HCT116 (cell line): ENCODE data around the gene WDR64. TPM values are rescaled to one million over a fixed set of nuclear protein-coding genes. Genes with fewer than 3 reads are reported as not detected.

Experiments used
- ATAC-seq: fragments of 200-7000 bp; cut with Tn5 transposase; 2 replicates; pipeline ENCODE4 v1.9.1; 2020; ENCODE audit warnings: mild to moderate bottlenecking, moderate library complexity
- BruUV-seq: library from RNA; stranded (reverse); fragments of 400-500 nt; replicated peaks from 2 replicates; lab custom pipeline; 2021; lab: Mats Ljungman, UMichigan
- CTCF ChIA-PET: fragments of 300-600 bp; sonication (Branson Sonifier 250); formaldehyde crosslinking; loops from one replicate; lab custom pipeline; 2021; ENCODE audit warnings: antibody characterized with exemption; lab: Charles Lee
- POLR2A ChIA-PET: fragments of 300-600, 350-600 bp; sonication (Branson Sonifier 250); formaldehyde crosslinking; loops from one replicate; lab custom pipeline; 2021; ENCODE audit warnings: antibody characterized with exemption; lab: Charles Lee
- RAD21 ChIA-PET, 2 experiments: fragments of 300-600 bp; sonication (Branson Sonifier 250); formaldehyde crosslinking; loops; one replicate each; lab custom pipeline; 2023; ENCODE audit warnings: low total read pairs in 2 of 2; ENCODE audit not compliant: uncharacterized antibody in 2 of 2, unreplicated experiment in 2 of 2, low non-redundant PET in 1 of 2; lab: Charles Lee
- DNase-seq: peaks from one replicate; pipeline ENCODE4 v3.0.0-alpha.2; 2010; ENCODE audit warnings: low read depth, low spot score
- H2AFZ ChIP-seq: fragments of 200-600 bp; shearing (Covaris generic), sonication (generic); 2 replicates; pipeline ENCODE4 v1.6.1; 2017; ENCODE audit warnings: low read depth, mixed run types, mixed read lengths, antibody characterized with exemption, low read length; ENCODE audit not compliant: poor library complexity, severe bottlenecking
- H3K27ac ChIP-seq: 2 replicates; pipeline ENCODE4 v1.5.1; 2012; ENCODE audit warnings: low read depth, low read length
- H3K27me3 ChIP-seq: fragments of 200-600 bp; sonication (generic); 2 replicates; pipeline ENCODE4 v1.6.1; 2016; ENCODE audit warnings: mixed run types, low read length, mixed read lengths; ENCODE audit not compliant: insufficient read depth
- H3K36me3 ChIP-seq, 2 experiments: fragments of 200-500 bp in 1 of 2; fragments of 200-600 bp in 1 of 2; sonication (Bioruptor generic) in 1 of 2; sonication (generic) in 1 of 2; 2 replicates each; pipeline versions ENCODE4 v1.5.1 to v1.6.1; 2014 to 2016; ENCODE audit warnings: low read length in 2 of 2, inconsistent platforms in 1 of 2, mixed read lengths in 1 of 2, mixed run types in 1 of 2; ENCODE audit not compliant: insufficient read depth in 2 of 2, control insufficient read depth in 1 of 2
- H3K4me1 ChIP-seq, 2 experiments: fragments of 200-600 bp in 1 of 2; sonication (generic) in 1 of 2; 2 replicates each; pipeline versions ENCODE4 v1.5.1 to v1.6.1; 2012 to 2017; ENCODE audit warnings: low read length in 2 of 2, inconsistent platforms in 1 of 2, mild to moderate bottlenecking in 1 of 2, mixed read lengths in 1 of 2, mixed run types in 1 of 2, moderate library complexity in 1 of 2; ENCODE audit not compliant: insufficient read depth in 2 of 2, control insufficient read depth in 1 of 2
- H3K4me2 ChIP-seq: fragments of 200-600 bp; sonication (generic); 2 replicates; pipeline ENCODE4 v1.6.1; 2017; ENCODE audit warnings: mixed run types, low read length, mixed read lengths
- H3K4me3 ChIP-seq, 2 experiments: fragments of 200-600 bp in 1 of 2; sonication (generic) in 1 of 2; replicated peaks in 1 of 2; 2 replicates each; pipeline ENCODE4 v1.5.1; 2011 to 2016; ENCODE audit warnings: low read length in 2 of 2, control low read depth in 1 of 2, low read depth in 1 of 2, mild to moderate bottlenecking in 1 of 2, mixed read lengths in 1 of 2, mixed run types in 1 of 2
- H3K79me2 ChIP-seq: fragments of 200-600 bp; sonication (generic); 2 replicates; pipeline ENCODE4 v1.6.1; 2017; ENCODE audit warnings: mild to moderate bottlenecking, mixed run types, low read length, moderate library complexity, mixed read lengths; ENCODE audit not compliant: insufficient read depth
- H3K9ac ChIP-seq: fragments of 200-600 bp; sonication (generic); 2 replicates; pipeline ENCODE4 v1.6.1; 2016; ENCODE audit warnings: low read length, mixed read lengths
- H3K9me2 ChIP-seq: fragments of 200-600 bp; sonication (generic), shearing (Covaris generic); 2 replicates; pipeline ENCODE4 v1.6.1; 2017; ENCODE audit warnings: mixed run types, mild to moderate bottlenecking, moderate library complexity; ENCODE audit not compliant: insufficient read depth
- H3K9me3 ChIP-seq, 2 experiments: fragments of 200-500 bp in 1 of 2; fragments of 200-600 bp in 1 of 2; sonication (Bioruptor generic) in 1 of 2; sonication (generic) in 1 of 2; 2 replicates each; pipeline ENCODE4 v1.6.1; 2014 to 2017; ENCODE audit warnings: low read length in 2 of 2, mixed read lengths in 2 of 2, inconsistent platforms in 1 of 2, low read depth in 1 of 2, mild to moderate bottlenecking in 1 of 2, mixed run types in 1 of 2, moderate library complexity in 1 of 2; ENCODE audit not compliant: control insufficient read depth in 1 of 2, insufficient read depth in 1 of 2
- H4K20me1 ChIP-seq: fragments of 200-600 bp; sonication (generic), shearing (Covaris generic); 2 replicates; pipeline ENCODE4 v1.6.1; 2017; ENCODE audit warnings: mixed run types, mild to moderate bottlenecking, moderate library complexity; ENCODE audit not compliant: insufficient read depth
- EGR1 ChIP-seq: IDR thresholded peaks from 2 replicates; pipeline ENCODE4 v1.6.1; 2012; ENCODE audit warnings: low read depth
- FOSL1 ChIP-seq: IDR thresholded peaks from 2 replicates; pipeline ENCODE4 v1.6.1; 2012; ENCODE audit warnings: low read depth
- MAX ChIP-seq: IDR thresholded peaks from 2 replicates; pipeline ENCODE4 v1.6.1; 2012
- POLR2A ChIP-seq: IDR thresholded peaks from 2 replicates; pipeline ENCODE4 v1.7.0; 2011; ENCODE audit warnings: borderline replicate concordance; ENCODE audit not compliant: insufficient read depth, insufficient read length; ENCODE audit errors: extremely low read depth
- SRF ChIP-seq: IDR thresholded peaks from 2 replicates; pipeline ENCODE4 v1.6.1; 2012; ENCODE audit warnings: low read depth
- TCF7L2 ChIP-seq: IDR thresholded peaks from 2 replicates; pipeline ENCODE4 v1.7.0; 2011; ENCODE audit warnings: borderline replicate concordance, inconsistent platforms; ENCODE audit not compliant: insufficient read depth, insufficient read length; ENCODE audit errors: extremely low read depth
- YY1 ChIP-seq: IDR thresholded peaks from 2 replicates; pipeline ENCODE4 v1.6.1; 2011; ENCODE audit warnings: low read length, low read depth, moderate library complexity, mild to moderate bottlenecking; ENCODE audit not compliant: insufficient replicate concordance; ENCODE audit errors: extremely low read depth
- ZBTB33 ChIP-seq: IDR thresholded peaks from 2 replicates; pipeline ENCODE4 v1.6.1; 2011; ENCODE audit warnings: mild to moderate bottlenecking, low read length, moderate library complexity; ENCODE audit not compliant: insufficient replicate concordance; ENCODE audit errors: extremely low read depth
- intact Hi-C: fragments of 100-400 bp; cut with micrococcal nuclease; formaldehyde crosslinking; loops from 2 replicates; pipeline ENCODE4 v1.10.0; 2022
- total RNA-seq: library from RNA; stranded (reverse); gene quantifications from one replicate; pipeline ENCODE4 v1.2.1, GENCODE V29; 2021; ENCODE audit not compliant: unreplicated experiment

WDR64 gene
- total RNA-seq, 1 experiment from 2014 or later: not detected

GRCh38 chr1:241614572-241614971 lies 37.5 kb upstream of the WDR64 start (continued):
- TF ChIP-seq ZBTB33: no peak
- no peak for TF ChIP-seq FOSL1
- no peak for TF ChIP-seq YY1
- TF ChIP-seq MAX: no peak
- TF ChIP-seq EGR1: no peak
- no peak for TF ChIP-seq SRF

DNA sequence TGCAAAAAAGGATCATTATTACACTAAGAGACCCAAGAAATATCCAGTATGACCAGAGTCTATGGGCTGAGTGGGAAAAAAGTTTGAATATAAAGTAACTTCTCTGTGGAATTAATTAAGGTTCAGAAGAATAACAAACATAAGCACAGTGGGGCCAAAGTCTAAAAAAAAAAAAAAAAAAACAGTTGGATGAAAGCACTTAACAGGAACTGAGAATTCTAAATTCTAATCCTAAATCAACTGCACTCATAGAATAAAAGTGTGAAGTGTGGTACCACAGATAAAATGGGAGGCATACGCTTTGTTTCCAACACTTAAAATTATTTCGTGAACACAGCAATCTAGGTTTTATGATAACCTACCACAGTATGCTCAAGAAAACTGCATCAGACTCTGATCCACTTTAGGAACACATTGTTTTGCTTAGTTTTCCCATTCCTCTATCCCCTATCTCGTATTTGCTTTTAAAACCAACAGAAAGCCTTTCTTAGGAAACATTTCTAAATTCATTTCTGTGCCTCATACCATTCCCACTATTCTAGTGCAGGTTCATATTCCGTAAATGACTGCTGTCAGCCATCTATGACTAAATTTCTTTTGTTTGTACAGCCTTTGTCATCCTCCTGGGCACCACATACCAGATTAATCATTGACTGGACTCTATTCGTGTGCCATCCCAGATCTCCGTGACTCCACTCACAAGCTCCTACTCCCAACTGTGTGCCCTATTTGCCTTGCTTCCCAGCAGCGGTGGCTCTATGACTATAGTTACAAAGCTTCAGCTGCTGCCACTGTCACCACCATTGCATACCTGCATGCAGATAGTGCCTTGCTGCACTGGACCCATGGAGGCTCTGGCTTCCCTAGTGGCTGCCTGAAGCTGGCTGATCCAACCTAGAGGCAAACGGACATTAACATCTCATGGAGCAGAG lies 36.8 kb upstream of the WDR64 start:
- Histone ChIP-seq H3K27ac (no peak overlapping the region), H3K4me1 (peaks cover 0 to 5% of the 10 kb centered on the region in 2 experiments; a peak in 1 of 4 replicates), H3K4me2 (no peak overlapping the region), H3K9me3 (no peaks in the 10 kb centered on the region), H3K79me2 (no peaks in the 10 kb centered on the region), H3K4me3 (no peak overlapping the region), H3K9ac (no peak overlapping the region), H3K27me3 (no peaks in the 10 kb centered on the region), H3K36me3 (no peaks in the 10 kb centered on the region), H2AFZ (no peak overlapping the region), H3K9me2 (no peaks in the 10 kb centered on the region), H4K20me1 (no peaks in the 10 kb centered on the region)
- intact Hi-C loops: no loop called here
- DNase-seq (no peak), ATAC-seq (no peak)
- POLR2A ChIA-PET: no interaction called here
- RAD21 ChIA-PET: no interaction called here
- no TSS peak for BruUV-seq
- CTCF ChIA-PET: no interaction called here
- TF ChIP-seq POLR2A: no peak
- TF ChIP-seq TCF7L2: no peak
